HepG2 (cell line): Measurements from ENCODE around the gene CORO7. TPM values are rescaled to one million over a fixed set of nuclear protein-coding genes. Genes with fewer than 3 reads are reported as not detected.
A peak's percentile ranks its signal among the peaks of the same experiment; 100 is the strongest.

Source experiments
- GTF2F1 ChIP-seq: fragments of 150-350 bp; IDR thresholded peaks from 2 replicates; pipeline ENCODE4 v1.6.1; 2014; ENCODE audit warnings: low read length
- HDAC6 ChIP-seq: fragments of 200-600 bp; sonication (generic); IDR thresholded peaks from 2 replicates; pipeline ENCODE4 v1.7.0; 2017; ENCODE audit warnings: mild to moderate bottlenecking, antibody characterized with exemption, low read length, low read depth
- HOXA7 ChIP-seq: sonication (generic); formaldehyde crosslinking; IDR thresholded peaks from 2 replicates; pipeline ENCODE4 v1.8.1; 2022; ENCODE audit warnings: mild to moderate bottlenecking, missing genetic modification reagents, moderate library complexity
- KLF11 ChIP-seq: IDR thresholded peaks from 2 replicates; pipeline ENCODE4 v1.6.1; 2016; ENCODE audit warnings: missing compliant biosample characterization
- MIXL1 ChIP-seq: IDR thresholded peaks from 2 replicates; pipeline ENCODE4 v1.6.1; 2016
- NFIB ChIP-seq: sonication (generic); formaldehyde crosslinking; IDR thresholded peaks from 2 replicates; pipeline ENCODE4 v1.9.0; 2021; ENCODE audit warnings: missing genetic modification reagents, mild to moderate bottlenecking, borderline replicate concordance
- PBX2 ChIP-seq: IDR thresholded peaks from 2 replicates; pipeline ENCODE4 v1.6.1; 2016; ENCODE audit warnings: control low read depth
- RELA ChIP-seq: sonication (generic); formaldehyde crosslinking; IDR thresholded peaks from 2 replicates; pipeline ENCODE4 v1.4.0; 2020; ENCODE audit warnings: missing genetic modification reagents
- SP1 ChIP-seq, 2 experiments: fragments of 450-650 bp in 1 of 2; sonication (generic) in 1 of 2; formaldehyde crosslinking in 1 of 2; IDR thresholded peaks; 2 replicates each; pipeline versions ENCODE4 v1.4.0 to v1.6.1; 2016 to 2020; ENCODE audit warnings: missing genetic modification reagents in 1 of 2
- TFDP1 ChIP-seq: IDR thresholded peaks from 2 replicates; pipeline ENCODE4 v1.6.1; 2016; ENCODE audit warnings: missing compliant biosample characterization, missing genetic modification reagents, borderline replicate concordance
- THAP8 ChIP-seq: sonication (generic); formaldehyde crosslinking; IDR thresholded peaks from 2 replicates; pipeline ENCODE4 v1.5.1; 2020; ENCODE audit warnings: missing genetic modification reagents, mild to moderate bottlenecking, borderline replicate concordance
- ZBTB46 ChIP-seq: sonication (generic); formaldehyde crosslinking; IDR thresholded peaks from 2 replicates; pipeline ENCODE4 v1.4.0; 2020; ENCODE audit warnings: mild to moderate bottlenecking, missing genetic modification reagents, borderline replicate concordance
- ZBTB8A ChIP-seq: sonication (generic); formaldehyde crosslinking; IDR thresholded peaks from 2 replicates; pipeline ENCODE4 v1.4.0; 2020; ENCODE audit warnings: mild to moderate bottlenecking, low read depth, missing genetic modification reagents, borderline replicate concordance
- ZNF205 ChIP-seq: IDR thresholded peaks from 2 replicates; pipeline ENCODE4 v1.6.1; 2018; ENCODE audit warnings: missing biosample characterization, missing genetic modification reagents
- ZNF225 ChIP-seq: sonication (generic); formaldehyde crosslinking; IDR thresholded peaks from 2 replicates; pipeline ENCODE4 v1.4.0; 2020; ENCODE audit warnings: mild to moderate bottlenecking, missing genetic modification reagents
- ZNF44 ChIP-seq: sonication (generic); formaldehyde crosslinking; IDR thresholded peaks from 2 replicates; pipeline ENCODE4 v1.5.1; 2020; ENCODE audit warnings: mild to moderate bottlenecking, missing genetic modification reagents
- ZNF577 ChIP-seq: sonication (generic); formaldehyde crosslinking; IDR thresholded peaks from 2 replicates; pipeline ENCODE4 v1.4.0; 2020; ENCODE audit warnings: mild to moderate bottlenecking, low read depth, missing genetic modification reagents, borderline replicate concordance
- ZNF670 ChIP-seq: sonication (generic); formaldehyde crosslinking; IDR thresholded peaks from 2 replicates; pipeline ENCODE4 v1.8.0; 2022; ENCODE audit warnings: mild to moderate bottlenecking, missing genetic modification reagents, borderline replicate concordance
- ZNF703 ChIP-seq: sonication (generic); formaldehyde crosslinking; IDR thresholded peaks from 2 replicates; pipeline ENCODE4 v1.5.1; 2020; ENCODE audit warnings: missing genetic modification reagents, mild to moderate bottlenecking, moderate library complexity, borderline replicate concordance
- ZNF709 ChIP-seq: sonication (generic); formaldehyde crosslinking; IDR thresholded peaks from 2 replicates; pipeline ENCODE4 v1.5.0; 2020; ENCODE audit warnings: mild to moderate bottlenecking, missing genetic modification reagents
- polyA plus RNA-seq, 8 experiments: library from polyadenylated mRNA; depleted of rRNA in 3 of 8; stranded (reverse) in 7 of 8; unstranded in 1 of 8; fragments of >200 nt; fragmentation: Illumina TruSeq in 4 of 8; extraction: Trizol in 4 of 8; gene quantifications; 2 replicates each; pipeline versions ENCODE4 v1.2.1 to v1.2.3, GENCODE V29; 2011 to 2016; ENCODE audit warnings: low read depth in 4 of 8, missing spikeins in 1 of 8, mixed read lengths in 1 of 8; ENCODE audit not compliant: insufficient read depth in 1 of 8
- total RNA-seq, 5 experiments: library from RNA; depleted of rRNA; stranded (reverse); fragments of >200 nt; fragmentation: Illumina TruSeq; extraction: Trizol; gene quantifications; 2 replicates each; pipeline ENCODE4 v1.2.3, GENCODE V29; 2016; ENCODE audit warnings: low read depth in 1 of 5
- TF ChIP-seq, protein P1 (sequence below): sonication (generic); formaldehyde crosslinking; IDR thresholded peaks from 2 replicates; pipeline ENCODE4 v1.5.0; 2020; ENCODE audit warnings: missing genetic modification reagents
- TF ChIP-seq, protein P2 (sequence below): sonication (generic); formaldehyde crosslinking; IDR thresholded peaks from 2 replicates; pipeline ENCODE4 v1.5.1; 2020; ENCODE audit warnings: missing genetic modification reagents, mild to moderate bottlenecking, borderline replicate concordance

The CORO7 gene
- total and polyA plus RNA-seq, 2 of the 13 experiments (the other 11 are each of a cell fraction or from before 2014, with no cell fraction given): 9.9 to 14.3 TPM

DNA sequence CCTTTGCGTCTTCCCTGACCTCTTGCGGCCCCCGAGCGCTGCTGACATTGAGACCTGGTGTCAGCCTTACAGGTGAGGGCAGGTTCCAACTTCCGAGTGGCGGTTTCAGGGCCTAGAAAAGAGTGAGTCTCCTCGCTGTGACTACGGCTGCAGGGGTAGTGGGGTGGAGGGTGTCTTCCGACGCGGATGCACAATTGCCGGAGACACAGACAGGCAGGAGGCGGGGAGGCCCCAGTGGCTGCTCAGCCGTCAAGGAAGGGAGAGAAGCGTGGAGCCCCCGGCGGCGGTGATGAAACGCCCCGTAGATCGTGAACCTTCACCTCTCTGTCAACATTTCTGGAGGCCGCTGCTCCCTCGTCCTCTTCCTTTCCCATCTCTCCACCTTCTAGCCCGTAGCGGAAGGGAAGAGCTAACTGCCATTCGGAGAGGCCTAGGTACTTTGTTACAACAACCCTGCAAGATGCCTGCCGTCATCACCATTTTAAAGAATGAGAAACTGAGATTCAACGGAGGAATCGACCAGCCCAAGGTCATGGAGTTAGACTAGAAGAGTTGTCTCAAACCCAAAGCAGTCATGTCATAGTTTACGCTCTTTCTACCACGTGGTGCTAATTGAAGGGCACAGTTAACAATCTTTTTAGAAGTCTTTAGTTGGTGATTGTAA is 9.8 kb upstream of the CORO7 start (continued):
- TF ChIP-seq HOXA7 (CRISPR knock-in tag) (no peak), ZNF44 (no peak), ZBTB46 (CRISPR knock-in tag) (peak; percentile 90; the same call in 1 of the 2 replicates), ZNF225 (0 out of 2 replicates have a peak, but pooled peaks have one; percentile 65), ZNF703 (peak; percentile 69; the same call in 1 of the 2 replicates), ZNF709 (CRISPR knock-in tag) (peak; percentile 10), SP1 (IDR thresholded peaks at IDR 0.05) (no peak), SP1 (CRISPR knock-in tag; IDR thresholded peaks at IDR 0.05) (0 out of 2 replicates have a peak, but pooled peaks have one; percentile 16), GTF2F1 (no peak), MIXL1 (CRISPR knock-in tag) (peak; percentile 40; the same call in 1 of the 2 replicates), RELA (CRISPR knock-in tag) (no peak), ZBTB8A (peak; percentile 72; the same call in 1 of the 2 replicates), TFDP1 (CRISPR knock-in tag) (peak; percentile 52; the same call in 1 of the 2 replicates), ZNF670 (peak; percentile 88; the same call in 1 of the 2 replicates), THAP8 (CRISPR knock-in tag) (no peak; the same call in 1 of the 2 replicates), KLF11 (CRISPR knock-in tag) (peak; percentile 89; the same call in 1 of the 2 replicates), ZNF205 (CRISPR knock-in tag) (no peak), ZNF577 (no peak), HDAC6 (no peak), NFIB (CRISPR knock-in tag) (no peak), PBX2 (CRISPR knock-in tag) (0 out of 2 replicates have a peak, but pooled peaks have one; percentile 22)
- TF ChIP-seq, protein P1, sequence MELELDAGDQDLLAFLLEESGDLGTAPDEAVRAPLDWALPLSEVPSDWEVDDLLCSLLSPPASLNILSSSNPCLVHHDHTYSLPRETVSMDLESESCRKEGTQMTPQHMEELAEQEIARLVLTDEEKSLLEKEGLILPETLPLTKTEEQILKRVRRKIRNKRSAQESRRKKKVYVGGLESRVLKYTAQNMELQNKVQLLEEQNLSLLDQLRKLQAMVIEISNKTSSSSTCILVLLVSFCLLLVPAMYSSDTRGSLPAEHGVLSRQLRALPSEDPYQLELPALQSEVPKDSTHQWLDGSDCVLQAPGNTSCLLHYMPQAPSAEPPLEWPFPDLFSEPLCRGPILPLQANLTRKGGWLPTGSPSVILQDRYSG (CRISPR knock-in tag): no peak
- TF ChIP-seq, protein P2, sequence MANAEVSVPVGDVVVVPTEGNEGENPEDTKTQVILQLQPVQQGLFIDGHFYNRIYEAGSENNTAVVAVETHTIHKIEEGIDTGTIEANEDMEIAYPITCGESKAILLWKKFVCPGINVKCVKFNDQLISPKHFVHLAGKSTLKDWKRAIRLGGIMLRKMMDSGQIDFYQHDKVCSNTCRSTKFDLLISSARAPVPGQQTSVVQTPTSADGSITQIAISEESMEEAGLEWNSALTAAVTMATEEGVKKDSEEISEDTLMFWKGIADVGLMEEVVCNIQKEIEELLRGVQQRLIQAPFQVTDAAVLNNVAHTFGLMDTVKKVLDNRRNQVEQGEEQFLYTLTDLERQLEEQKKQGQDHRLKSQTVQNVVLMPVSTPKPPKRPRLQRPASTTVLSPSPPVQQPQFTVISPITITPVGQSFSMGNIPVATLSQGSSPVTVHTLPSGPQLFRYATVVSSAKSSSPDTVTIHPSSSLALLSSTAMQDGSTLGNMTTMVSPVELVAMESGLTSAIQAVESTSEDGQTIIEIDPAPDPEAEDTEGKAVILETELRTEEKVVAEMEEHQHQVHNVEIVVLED (CRISPR knock-in tag): no peak
